Hematopoietic multipotent progenitor cell treated with erythropoietin and hydrocortisone succinate and interleukin-3 and kit ligand, for 15 days (in vitro differentiated cells): ENCODE results near the gene NRG2.

Source experiments
- DNase-seq: peaks from one replicate; pipeline ENCODE4 v3.0.0-alpha.2; 2015; ENCODE audit warnings: low spot score

NRG2 gene

GRCh38 chr5:140010798-140011197 lies 32.3 kb downstream of the NRG2 start:
- DNase-seq = no peak

GRCh38 chr5:140007311-140007710 lies 35.8 kb downstream of the NRG2 start:
- no peak for DNase-seq

DNA sequence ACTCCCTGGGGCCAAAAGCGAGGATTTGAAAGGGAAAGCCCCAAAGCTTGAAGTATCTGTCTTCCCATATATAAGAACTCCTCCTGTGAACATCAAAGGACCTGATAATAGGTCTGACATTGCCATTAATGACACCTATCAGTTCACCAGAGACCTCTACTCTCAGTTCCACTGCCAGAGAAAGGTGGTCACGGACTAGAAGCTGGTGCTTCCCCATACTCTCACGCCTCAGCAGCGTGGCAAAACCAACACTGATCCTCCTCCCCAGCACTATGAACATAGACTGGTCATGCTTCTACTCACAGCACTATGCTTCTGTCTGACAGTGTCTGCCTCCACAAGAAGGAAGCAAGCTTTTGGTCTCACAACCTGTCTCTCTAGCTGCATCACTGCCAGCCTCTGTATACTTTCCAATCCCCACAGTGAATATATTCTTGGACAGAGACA lies 37.9 kb downstream of the NRG2 start:
- DNase-seq = no peak

GRCh38 chr5:140004174-140004573 lies 38.9 kb downstream of the NRG2 start:
- no peak for DNase-seq

- DNase-seq = no peak
These were observed 39.6 kb downstream of the NRG2 start for GRCh38 chr5:140003519-140003918.

DNA sequence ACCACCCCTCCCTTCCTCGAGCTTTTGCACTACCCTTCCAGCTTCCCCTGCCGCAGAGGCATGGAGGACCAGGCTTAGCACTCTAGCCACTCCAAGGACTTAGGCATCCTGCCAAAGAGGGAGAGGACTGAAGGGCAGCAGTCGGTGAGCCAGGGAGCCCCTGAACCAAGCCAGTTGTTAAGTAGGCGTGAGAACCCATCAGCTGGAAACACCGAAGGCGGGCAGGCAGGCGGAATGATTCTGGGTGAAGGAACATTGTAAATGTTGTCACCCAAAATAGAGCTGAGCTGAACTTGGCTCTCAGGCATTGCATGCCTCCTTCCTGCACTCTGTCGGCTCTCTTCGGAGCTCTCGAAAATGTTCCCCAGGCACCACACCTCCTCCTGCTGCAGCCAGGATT lies 42.8 kb downstream of the NRG2 start:
- no peak for DNase-seq

DNA sequence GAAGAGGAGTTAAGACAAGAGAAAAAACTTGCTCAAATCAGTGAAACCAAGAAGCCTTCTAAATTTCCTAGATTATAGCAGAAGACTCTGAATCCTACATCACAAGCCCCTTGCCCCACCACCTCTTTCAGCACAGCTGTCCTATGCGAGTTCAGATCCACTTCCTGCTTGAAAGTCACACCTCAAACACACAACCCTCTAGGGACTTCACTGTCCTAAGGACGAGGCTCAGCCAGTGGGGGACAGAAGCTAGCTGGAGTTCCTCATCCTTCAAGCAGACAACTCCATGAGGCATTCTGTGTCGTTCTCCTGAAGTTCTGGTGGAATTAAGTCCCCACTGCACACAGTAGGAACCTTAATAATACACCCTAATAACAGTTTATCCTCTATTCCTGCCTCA lies 44.3 kb downstream of the NRG2 start:
- no peak for DNase-seq

DNA sequence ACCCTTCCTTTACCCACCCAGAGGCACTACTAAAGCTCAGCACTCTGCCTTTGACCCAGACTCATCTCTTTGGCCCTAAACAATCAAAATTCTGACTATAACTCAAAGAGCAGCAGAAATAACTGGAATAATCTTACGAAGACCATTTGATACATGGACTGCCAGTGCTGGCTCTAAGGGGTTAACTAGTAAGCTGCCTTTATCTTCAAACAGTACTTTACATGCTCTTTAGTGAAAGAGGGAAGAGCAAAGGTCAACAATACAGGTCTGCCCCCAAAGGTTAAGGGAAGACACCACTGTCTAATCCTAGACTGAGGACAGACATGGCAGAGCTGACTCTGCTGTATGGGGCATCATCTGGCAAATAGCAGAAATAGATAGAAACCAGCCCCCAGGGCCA lies 45.8 kb downstream of the NRG2 start:
- no peak for DNase-seq

DNA sequence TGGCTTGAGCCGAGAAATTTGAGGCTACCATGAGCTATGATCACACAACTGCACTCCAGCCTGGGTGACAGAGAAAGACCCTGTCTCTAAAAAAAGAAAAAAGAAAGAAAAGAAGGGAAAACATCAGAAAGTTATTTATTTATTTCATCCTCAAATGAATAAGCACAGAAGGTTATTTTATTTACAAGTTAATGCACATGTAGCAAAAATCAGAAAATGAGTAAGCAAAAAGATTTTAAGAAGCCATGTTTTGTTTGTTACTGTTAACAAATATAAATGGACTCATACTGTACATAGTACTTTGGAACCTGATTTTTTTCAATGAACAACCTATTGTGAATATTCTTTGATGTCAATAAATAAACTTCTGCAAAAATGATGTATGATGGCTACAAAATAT lies 47.2 kb downstream of the NRG2 start:
- no peak for DNase-seq

DNA sequence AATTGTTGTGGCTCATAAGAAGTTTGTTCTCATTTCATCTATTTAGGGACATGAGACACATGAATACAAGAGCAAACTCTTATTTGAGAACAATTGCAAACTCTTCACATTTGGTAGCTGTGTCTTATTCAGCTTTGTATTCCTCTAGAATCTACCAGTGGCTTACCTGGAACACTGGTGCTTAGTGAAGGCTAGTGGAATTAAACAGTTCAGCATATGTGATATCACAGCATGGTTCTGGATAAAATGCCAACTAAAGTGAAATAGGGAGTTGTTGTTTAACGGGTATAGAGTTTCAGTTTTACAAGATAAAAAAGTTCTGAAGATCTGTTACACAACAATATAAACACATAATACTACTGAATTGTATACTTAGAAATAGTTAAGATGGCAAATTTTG lies 48.9 kb downstream of the NRG2 start:
- no peak for DNase-seq

GRCh38 chr5:139985733-139986132 lies 57.4 kb downstream of the NRG2 start:
- no peak for DNase-seq

DNA sequence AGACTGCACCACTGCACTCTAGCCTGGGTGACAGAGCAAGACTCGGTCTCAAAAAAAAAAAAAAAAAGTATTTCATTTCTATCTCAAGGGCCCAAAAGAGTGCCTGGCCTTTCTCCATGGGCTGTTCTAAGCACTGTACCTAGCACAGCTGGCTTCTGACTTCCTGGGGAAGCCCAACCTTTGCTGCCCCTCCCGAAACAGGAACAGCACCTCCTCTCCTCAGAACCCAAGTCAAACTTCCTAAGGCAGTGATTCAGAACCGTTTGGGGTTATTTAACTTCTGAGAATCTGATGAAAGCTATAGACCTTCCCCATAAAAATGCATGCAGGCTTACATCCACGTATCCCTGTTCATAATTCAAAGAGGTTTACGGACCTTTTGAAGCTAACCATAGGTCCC lies 57.8 kb downstream of the NRG2 start:
- DNase-seq = no peak

DNA sequence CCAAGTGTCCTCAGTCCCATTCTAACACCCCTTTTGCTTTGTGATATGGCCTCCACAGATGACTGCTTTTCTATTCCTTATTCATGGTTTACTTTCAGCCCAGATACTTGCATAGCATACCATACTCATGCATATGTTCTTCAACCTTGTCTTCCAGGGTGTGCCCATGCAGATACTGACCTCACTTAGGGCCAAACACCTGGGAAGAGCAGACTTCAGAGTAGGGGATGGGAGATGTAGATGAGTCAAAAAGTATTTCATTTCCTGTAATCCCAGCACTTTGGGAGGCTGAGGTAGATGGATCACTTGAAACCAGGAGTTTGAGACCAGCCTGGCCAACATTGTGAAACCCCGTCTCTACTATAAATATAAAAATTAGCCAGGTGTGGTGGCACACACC lies 58.3 kb downstream of the NRG2 start:
- DNase-seq = no peak

DNA sequence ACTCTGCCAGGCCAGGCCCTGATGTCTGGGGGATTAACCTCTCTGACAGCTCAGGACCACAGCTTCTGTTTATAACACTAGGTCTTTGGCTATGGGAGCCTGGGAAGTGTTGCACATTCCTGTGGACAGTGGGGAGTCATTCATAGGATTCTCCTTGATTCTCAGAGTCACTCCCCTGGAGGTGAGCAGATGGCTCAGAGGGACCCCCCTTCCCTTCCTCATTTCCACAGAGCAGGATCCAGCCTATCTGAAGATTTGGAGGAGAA lies 60.2 kb downstream of the NRG2 start:
- no peak for DNase-seq

DNA sequence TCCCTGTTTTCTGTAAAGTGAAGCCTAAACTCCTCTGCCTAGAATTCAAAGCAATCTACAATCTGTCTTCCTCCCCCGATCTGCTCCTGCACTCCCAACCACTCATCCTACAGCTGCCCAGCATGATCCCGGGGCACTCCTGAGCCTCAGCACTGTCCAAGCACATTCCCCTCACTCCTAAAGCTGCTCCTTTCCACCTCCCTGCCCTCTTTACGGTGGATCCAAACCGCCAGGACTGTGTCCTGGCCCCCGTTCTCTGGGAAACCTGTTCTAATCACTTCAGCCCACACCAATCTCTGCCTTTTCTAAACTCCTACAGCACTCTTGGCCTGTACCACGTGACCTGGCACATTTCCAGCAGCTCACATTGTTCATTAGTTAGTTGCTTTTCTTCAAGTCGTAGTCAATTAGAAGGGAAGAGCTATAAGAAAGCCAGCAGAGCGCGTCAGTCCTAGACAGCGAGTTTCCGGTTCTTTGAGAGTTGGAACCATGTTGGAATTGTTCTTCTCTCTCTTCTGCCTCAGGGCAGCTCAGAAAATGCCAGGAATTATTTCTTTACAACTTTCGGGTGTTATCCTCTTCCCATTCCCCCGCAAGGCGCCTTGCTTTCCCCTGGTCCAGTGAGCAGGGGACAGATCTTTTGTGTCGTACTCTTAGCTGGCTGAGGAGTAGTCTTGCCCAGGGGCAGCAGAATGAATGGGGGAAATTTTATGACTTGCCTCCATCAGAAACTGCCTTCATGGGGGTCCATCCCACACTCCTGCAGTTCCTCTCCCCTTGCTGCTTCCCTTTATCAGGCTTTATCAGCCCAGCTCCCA lies 60.7 kb downstream of the NRG2 start:
- DNase-seq = no peak

DNA sequence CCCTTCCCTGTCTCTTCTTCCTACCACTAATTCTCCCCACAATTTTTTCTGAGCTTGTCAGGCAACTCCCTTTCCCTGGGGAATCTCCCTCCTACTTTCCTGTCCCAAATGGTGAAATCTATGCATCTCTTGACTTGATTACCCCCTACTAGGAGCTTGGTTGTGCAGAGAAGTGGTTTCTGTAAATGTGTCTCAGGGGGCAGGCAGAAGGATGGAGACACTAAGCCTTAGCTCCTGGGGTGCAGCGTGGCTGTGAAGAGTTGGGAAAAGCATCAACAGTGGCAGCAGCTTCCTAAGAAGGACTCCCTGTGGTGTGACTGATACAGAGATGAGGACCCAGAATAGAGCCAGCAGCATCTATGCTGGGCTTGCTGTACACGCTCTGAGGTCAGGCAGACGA lies 62.3 kb downstream of the NRG2 start:
- no peak for DNase-seq

- no peak for DNase-seq
These were observed 63.2 kb downstream of the NRG2 start for GRCh38 chr5:139979943-139980342.

DNA sequence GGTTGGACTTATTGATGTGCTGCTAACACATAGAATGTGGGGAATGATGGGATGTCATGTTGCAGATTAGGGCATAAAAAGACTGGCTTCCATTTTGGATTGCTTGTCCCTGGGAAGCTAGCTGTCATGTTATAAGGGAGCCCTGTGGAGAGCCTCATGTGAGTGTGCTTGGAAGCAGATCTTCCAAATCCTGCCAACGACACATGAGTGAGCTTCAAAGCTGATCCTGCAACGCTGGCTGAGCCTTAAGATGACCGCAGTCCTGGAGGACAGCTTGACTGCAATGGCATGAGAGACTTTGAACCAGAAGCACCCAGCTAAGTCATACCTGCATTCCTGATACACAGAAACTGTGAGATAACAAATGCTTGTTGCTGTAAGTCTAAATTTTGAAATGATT lies 63.6 kb downstream of the NRG2 start:
- no peak for DNase-seq

DNA sequence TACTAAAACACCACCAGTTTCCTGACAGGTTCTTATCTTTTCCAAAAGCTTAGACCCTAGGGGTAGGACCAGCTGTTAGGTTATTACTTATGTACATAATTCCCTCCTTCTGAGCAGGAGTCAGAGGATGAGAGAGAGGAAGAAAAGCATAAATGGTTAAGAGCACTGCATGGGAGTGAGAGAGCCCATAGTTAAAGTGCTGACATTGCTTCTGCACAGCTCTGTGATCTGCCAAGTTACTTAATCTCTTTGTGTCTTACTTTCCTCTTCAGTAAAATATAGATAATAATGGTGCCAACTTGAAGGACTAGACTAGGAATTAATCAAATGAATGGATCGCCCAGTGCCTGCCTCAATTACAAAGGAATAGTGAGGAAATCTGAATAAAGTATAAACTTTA lies 66.4 kb downstream of the NRG2 start:
- DNase-seq = no peak

DNA sequence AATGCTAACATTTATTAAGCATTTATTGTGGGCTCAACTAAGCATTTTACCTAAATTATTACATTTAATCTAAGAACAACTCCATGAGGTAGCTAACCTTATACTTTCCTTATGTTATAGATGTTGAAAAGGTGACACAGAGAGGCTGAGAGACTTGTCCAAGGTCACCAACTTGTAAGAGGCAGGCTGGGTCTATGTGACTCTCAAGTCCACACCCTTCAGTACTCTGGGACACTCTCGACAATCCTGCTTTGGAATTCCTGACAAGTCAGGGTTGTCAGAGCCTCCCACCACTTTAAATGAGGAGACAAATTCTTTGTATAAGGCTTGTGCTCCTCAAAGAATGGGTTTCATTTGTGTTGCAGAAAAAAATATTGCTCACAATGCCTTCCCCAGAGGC lies 67.2 kb downstream of the NRG2 start:
- no peak for DNase-seq

- no peak for DNase-seq
These were observed 67.8 kb downstream of the NRG2 start for GRCh38 chr5:139975306-139975705.

GRCh38 chr5:139974661-139975060 lies 68.4 kb downstream of the NRG2 start:
- DNase-seq = no peak

- no peak for DNase-seq
These were observed 71.8 kb downstream of the NRG2 start for GRCh38 chr5:139971202-139971725.

- no peak for DNase-seq
These were observed 73.8 kb downstream of the NRG2 start for GRCh38 chr5:139969318-139969717.
